ENCODE data around the gene AUTS2.

AUTS2 gene

DNA sequence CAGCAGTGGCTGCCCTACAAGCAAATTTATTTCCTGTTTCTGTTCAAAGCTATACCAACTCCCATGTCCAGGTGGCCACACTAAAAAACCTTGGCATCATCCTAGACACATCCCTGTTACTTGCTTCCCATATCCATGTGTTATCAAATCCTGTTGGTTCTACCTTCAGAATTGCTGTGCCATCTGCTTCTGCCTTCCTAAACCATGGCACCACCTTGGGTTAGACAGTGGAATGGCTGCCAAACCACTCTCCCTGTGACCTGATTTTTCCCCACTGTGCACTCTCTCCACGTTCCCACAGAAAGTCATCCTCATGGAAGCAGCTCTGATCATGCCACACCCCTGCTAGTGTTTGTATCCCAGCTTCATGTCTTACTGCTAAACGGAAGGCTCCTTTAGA, 836.1 kb downstream of the AUTS2 start:
- H3K36me3 ChIP-seq (ENCODE audit: control insufficient read depth in 5 of 5, insufficient read depth in 5 of 5, low read length in 5 of 5): peaks cover 0 to 4% (median 0%) of the 10 kb centered on the region in 5 donors
- H3K9ac ChIP-seq (ENCODE audit: low read length in 5 of 5): no peak overlapping the region
- no peaks in the 10 kb centered on the region for H3K27me3 ChIP-seq (ENCODE audit: control insufficient read depth in 5 of 5, insufficient read depth in 4 of 5, low read length in 5 of 5)
- no peaks in the 10 kb centered on the region for H3K9me3 ChIP-seq (ENCODE audit: control insufficient read depth in 5 of 5, low read length in 5 of 5)
- H3K4me1 ChIP-seq (ENCODE audit: control insufficient read depth in 5 of 5, insufficient read depth in 5 of 5, low read length in 5 of 5): no peaks in the 10 kb centered on the region
- no peak overlapping the region for H3K4me3 ChIP-seq (ENCODE audit: low read depth in 1 of 5, low read length in 5 of 5)
- no peak overlapping the region for H3K27ac ChIP-seq (ENCODE audit: low read depth, low read length)

DNA sequence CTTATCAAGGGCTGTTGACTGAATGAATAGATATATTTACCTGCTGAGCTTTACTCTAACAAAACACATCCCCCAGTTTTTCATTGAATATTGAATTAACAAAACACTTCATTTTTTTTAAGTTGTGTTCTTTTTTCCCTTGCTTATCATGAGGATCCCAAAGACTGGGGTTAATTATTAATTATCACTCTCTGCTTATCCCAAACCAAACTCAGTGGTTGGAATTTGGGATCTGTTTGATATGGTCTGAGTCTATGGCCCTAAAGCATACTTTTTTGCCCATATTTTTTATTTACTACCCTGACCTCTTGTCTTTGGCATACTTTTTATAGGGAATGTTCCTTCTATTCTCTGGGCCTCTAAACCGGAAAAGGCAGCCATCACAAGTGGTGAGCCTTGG, 836.5 kb downstream of the AUTS2 start:
- Histone ChIP-seq H3K4me1 (ENCODE audit: control insufficient read depth in 5 of 5, insufficient read depth in 5 of 5, low read length in 5 of 5) (no peaks in the 10 kb centered on the region), H3K36me3 (ENCODE audit: control insufficient read depth in 5 of 5, insufficient read depth in 5 of 5, low read length in 5 of 5) (peaks cover 0 to 4% (median 0%) of the 10 kb centered on the region in 5 donors), H3K4me3 (ENCODE audit: low read depth in 1 of 5, low read length in 5 of 5) (no peak overlapping the region), H3K27me3 (ENCODE audit: control insufficient read depth in 5 of 5, insufficient read depth in 4 of 5, low read length in 5 of 5) (no peaks in the 10 kb centered on the region), H3K27ac (ENCODE audit: low read depth, low read length) (no peak overlapping the region), H3K9me3 (ENCODE audit: control insufficient read depth in 5 of 5, low read length in 5 of 5) (no peaks in the 10 kb centered on the region), H3K9ac (ENCODE audit: low read length in 5 of 5) (no peak overlapping the region)

DNA sequence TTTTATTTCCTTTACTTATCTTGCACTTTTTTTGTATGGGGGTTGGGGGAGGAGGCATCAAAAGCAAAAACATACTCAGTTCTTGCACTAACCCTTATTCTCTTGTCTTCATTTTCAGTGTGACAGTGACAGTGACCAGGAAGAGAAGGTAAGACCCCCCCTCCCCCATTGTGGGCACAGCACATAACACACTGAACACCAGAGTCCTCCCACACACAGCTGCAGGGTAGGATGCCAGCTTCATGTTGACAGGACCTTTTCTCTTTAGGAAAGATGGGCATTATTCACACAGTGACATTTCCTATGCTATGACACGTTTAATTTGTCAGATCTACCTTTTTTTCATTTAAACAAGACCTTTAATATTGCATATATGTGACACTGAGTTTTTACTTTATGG, 837.4 kb downstream of the AUTS2 start:
- Histone ChIP-seq H3K27me3 (ENCODE audit: control insufficient read depth in 5 of 5, insufficient read depth in 4 of 5, low read length in 5 of 5) (no peaks in the 10 kb centered on the region), H3K36me3 (ENCODE audit: control insufficient read depth in 5 of 5, insufficient read depth in 5 of 5, low read length in 5 of 5) (peaks cover 0 to 4% (median 0%) of the 10 kb centered on the region in 5 donors), H3K9ac (ENCODE audit: low read length in 5 of 5) (no peak overlapping the region), H3K9me3 (ENCODE audit: control insufficient read depth in 5 of 5, low read length in 5 of 5) (no peaks in the 10 kb centered on the region), H3K4me1 (ENCODE audit: control insufficient read depth in 5 of 5, insufficient read depth in 5 of 5, low read length in 5 of 5) (no peaks in the 10 kb centered on the region), H3K4me3 (ENCODE audit: low read depth in 1 of 5, low read length in 5 of 5) (no peak overlapping the region), H3K27ac (ENCODE audit: low read depth, low read length) (no peak overlapping the region)

DNA sequence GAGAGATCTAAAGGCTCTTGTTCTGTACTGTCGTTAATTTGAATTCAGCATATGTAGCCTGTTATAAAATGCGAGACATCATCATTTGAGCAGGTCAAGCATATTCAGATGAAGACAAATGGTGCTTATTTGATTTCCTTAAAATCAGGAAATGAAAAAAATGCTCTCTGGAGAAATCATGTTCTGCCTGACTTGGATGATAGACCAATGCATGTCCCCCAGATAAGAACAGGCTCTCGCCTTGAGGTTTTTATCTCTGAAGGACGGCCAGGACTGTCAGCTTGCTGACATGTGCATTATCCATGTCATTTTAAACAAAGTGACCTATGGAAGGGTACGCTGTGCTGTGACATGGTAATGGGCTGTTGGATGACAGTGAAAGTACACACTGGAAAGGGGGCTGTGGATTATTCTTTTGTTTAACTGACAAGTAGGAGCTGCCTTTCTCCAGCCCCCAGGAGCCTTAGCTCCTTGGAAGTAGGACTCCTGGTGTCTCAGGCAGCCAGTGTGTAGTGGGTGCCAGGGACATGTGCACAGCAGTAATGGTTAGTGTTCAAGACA, 838.6 kb downstream of the AUTS2 start:
- no peak overlapping the region for H3K27ac ChIP-seq (ENCODE audit: low read depth, low read length)
- no peaks in the 10 kb centered on the region for H3K27me3 ChIP-seq (ENCODE audit: control insufficient read depth in 5 of 5, insufficient read depth in 4 of 5, low read length in 5 of 5)
- H3K9ac ChIP-seq (ENCODE audit: low read length in 5 of 5): no peak overlapping the region
- no peaks in the 10 kb centered on the region for H3K9me3 ChIP-seq (ENCODE audit: control insufficient read depth in 5 of 5, low read length in 5 of 5)
- H3K4me1 ChIP-seq (ENCODE audit: control insufficient read depth in 5 of 5, insufficient read depth in 5 of 5, low read length in 5 of 5): no peaks in the 10 kb centered on the region
- no peak overlapping the region for H3K4me3 ChIP-seq (ENCODE audit: low read depth in 1 of 5, low read length in 5 of 5)
- peaks cover 0 to 4% (median 0%) of the 10 kb centered on the region in 5 donors for H3K36me3 ChIP-seq (ENCODE audit: control insufficient read depth in 5 of 5, insufficient read depth in 5 of 5, low read length in 5 of 5)

DNA sequence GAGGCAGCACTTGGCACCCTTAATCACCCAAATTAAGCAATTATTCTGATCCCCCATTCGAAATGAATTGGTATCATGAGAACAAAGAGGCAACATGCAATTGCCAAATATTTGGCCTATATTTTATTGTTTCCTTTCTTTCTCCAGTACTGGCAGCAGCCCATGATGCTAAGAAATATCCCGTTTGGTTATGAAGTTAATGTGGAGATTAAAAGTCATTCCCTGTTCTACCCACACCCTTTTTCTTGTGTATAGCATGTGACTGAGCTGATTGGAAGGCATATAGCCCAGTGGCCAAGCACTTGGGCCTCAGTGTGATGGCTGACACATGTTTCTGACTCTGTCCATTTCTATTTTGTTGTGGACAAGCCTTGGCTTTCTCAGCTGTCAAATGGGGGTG, 841.4 kb downstream of the AUTS2 start:
- H3K27ac ChIP-seq (ENCODE audit: low read depth, low read length): no peak overlapping the region
- peaks cover 0 to 4% (median 0%) of the 10 kb centered on the region in 5 donors for H3K36me3 ChIP-seq (ENCODE audit: control insufficient read depth in 5 of 5, insufficient read depth in 5 of 5, low read length in 5 of 5)
- no peaks in the 10 kb centered on the region for H3K27me3 ChIP-seq (ENCODE audit: control insufficient read depth in 5 of 5, insufficient read depth in 4 of 5, low read length in 5 of 5)
- no peaks in the 10 kb centered on the region for H3K9me3 ChIP-seq (ENCODE audit: control insufficient read depth in 5 of 5, low read length in 5 of 5)
- no peak overlapping the region for H3K4me3 ChIP-seq (ENCODE audit: low read depth in 1 of 5, low read length in 5 of 5)
- no peak overlapping the region for H3K9ac ChIP-seq (ENCODE audit: low read length in 5 of 5)
- H3K4me1 ChIP-seq (ENCODE audit: control insufficient read depth in 5 of 5, insufficient read depth in 5 of 5, low read length in 5 of 5): no peaks in the 10 kb centered on the region

DNA sequence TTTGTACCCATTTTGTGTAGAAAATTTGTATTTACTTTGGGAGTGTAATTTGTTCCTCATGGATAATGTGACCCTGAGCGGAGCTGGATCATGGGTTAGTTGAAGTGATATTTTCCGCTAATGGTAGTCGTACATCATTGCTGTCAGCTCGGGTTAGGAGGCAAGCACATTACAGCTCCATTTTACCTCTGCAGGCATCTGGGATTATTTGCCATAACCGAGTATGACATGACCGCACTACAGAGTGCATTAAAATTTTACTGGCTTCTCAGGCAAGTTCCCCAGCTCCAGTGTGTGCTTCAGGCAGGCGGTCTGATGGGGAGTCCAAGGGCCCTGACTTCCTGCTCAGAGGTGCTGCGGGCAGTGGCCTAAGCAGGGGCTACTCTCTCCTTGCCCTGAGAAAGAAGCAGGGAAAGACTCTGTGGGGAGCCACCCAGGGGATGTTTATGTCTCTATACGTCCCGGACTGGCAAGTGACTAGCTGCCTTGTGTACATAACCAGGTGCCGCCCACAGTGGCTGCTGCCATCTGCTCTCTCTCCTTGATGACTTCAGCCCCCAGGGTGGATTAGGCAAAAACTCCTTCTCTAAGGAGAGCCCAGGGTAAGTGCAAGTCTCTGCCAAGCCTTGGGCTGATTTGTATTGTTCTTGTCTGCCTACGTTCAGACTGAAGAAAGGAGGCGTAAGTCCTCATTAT, 848.3 kb downstream of the AUTS2 start:
- no peaks in the 10 kb centered on the region for H3K4me1 ChIP-seq (ENCODE audit: control insufficient read depth in 5 of 5, insufficient read depth in 5 of 5, low read length in 5 of 5)
- H3K9me3 ChIP-seq (ENCODE audit: control insufficient read depth in 5 of 5, low read length in 5 of 5): no peaks in the 10 kb centered on the region
- no peak overlapping the region for H3K4me3 ChIP-seq (ENCODE audit: low read depth in 1 of 5, low read length in 5 of 5)
- H3K36me3 ChIP-seq (ENCODE audit: control insufficient read depth in 5 of 5, insufficient read depth in 5 of 5, low read length in 5 of 5): no peaks in the 10 kb centered on the region
- H3K9ac ChIP-seq (ENCODE audit: low read length in 5 of 5): no peak overlapping the region
- H3K27ac ChIP-seq (ENCODE audit: low read depth, low read length): no peak overlapping the region
- H3K27me3 ChIP-seq (ENCODE audit: control insufficient read depth in 5 of 5, insufficient read depth in 4 of 5, low read length in 5 of 5): no peaks in the 10 kb centered on the region

DNA sequence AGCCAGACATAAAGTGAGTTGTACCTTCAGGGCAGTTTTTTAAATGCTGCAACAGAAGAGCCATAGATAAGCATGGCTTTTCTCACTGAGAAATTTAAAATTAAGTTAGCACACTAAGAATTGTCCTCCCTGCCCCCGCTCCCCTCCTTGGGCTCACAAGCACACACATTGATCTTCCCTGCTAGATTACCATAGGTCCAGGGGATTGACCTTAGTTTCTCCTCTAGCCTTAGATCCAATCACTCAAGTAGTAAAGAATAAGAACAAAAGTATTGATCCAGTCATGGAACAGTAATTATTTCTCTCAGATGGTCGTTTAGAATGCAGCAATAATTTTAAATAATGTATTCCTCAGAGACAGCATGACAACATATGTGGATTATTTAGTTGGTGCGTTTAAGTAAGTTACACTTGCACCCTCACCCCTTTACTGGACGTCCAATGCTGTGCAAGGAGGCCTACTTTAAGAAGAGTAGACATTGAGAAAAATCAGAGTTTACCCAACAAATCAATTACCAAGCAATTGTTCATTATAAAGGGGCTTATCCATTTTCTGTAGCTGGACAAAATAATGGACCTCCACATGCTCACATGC, 850.1 kb downstream of the AUTS2 start:
- no peaks in the 10 kb centered on the region for H3K36me3 ChIP-seq (ENCODE audit: control insufficient read depth in 5 of 5, insufficient read depth in 5 of 5, low read length in 5 of 5)

DNA sequence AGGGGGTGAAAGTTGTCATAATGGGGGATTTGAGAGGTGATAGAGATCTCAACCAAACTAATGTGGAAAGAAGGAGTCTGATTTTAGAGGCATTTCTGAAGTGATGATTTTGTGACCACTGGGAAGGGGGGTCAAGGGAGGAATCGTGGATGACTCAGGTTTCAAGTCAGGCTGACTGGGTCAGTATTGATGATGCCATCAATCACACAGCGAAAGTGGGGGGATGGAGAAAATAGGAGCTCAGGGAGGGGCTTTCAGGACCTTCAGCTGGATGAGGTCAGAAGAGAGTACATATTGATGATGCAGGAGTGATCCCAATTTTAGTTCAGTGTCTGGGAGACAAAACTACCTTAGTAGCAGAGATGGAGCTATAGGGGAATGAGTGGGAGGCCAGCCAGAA, 852.5 kb downstream of the AUTS2 start:
- no peaks in the 10 kb centered on the region for H3K27me3 ChIP-seq (ENCODE audit: control insufficient read depth in 5 of 5, insufficient read depth in 4 of 5, low read length in 5 of 5)
- H3K4me3 ChIP-seq (ENCODE audit: low read depth in 1 of 5, low read length in 5 of 5): no peak overlapping the region
- H3K36me3 ChIP-seq (ENCODE audit: control insufficient read depth in 5 of 5, insufficient read depth in 5 of 5, low read length in 5 of 5): no peaks in the 10 kb centered on the region
- H3K27ac ChIP-seq (ENCODE audit: low read depth, low read length): no peak overlapping the region
- H3K9ac ChIP-seq (ENCODE audit: low read length in 5 of 5): no peak overlapping the region
- no peaks in the 10 kb centered on the region for H3K9me3 ChIP-seq (ENCODE audit: control insufficient read depth in 5 of 5, low read length in 5 of 5)
- no peaks in the 10 kb centered on the region for H3K4me1 ChIP-seq (ENCODE audit: control insufficient read depth in 5 of 5, insufficient read depth in 5 of 5, low read length in 5 of 5)

More for the DNA sequence above, 850.1 kb downstream of the AUTS2 start:
- Histone ChIP-seq H3K4me3 (ENCODE audit: low read depth in 1 of 5, low read length in 5 of 5) (no peak overlapping the region), H3K27ac (ENCODE audit: low read depth, low read length) (no peak overlapping the region), H3K9ac (ENCODE audit: low read length in 5 of 5) (no peak overlapping the region), H3K27me3 (ENCODE audit: control insufficient read depth in 5 of 5, insufficient read depth in 4 of 5, low read length in 5 of 5) (no peaks in the 10 kb centered on the region), H3K4me1 (ENCODE audit: control insufficient read depth in 5 of 5, insufficient read depth in 5 of 5, low read length in 5 of 5) (no peaks in the 10 kb centered on the region), H3K9me3 (ENCODE audit: control insufficient read depth in 5 of 5, low read length in 5 of 5) (no peaks in the 10 kb centered on the region)

DNA sequence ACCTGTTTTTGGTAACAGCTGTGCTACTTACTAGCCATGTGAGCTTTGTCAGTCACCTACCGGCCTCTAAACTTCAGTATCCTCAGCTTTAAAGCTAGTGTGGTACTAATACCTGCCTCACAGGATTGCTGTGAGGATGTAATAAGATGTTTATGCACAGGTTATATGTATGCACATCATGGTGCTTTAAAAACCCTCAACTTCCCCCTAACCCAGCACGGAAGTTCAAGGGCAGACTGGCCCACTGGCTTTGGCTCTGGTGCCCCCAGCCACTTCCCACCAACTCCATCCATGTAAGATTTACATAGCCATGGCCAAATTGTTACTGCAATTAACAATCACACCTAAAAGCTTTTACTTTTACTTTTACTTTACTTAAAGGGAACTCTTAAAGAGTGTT, 857.6 kb downstream of the AUTS2 start:
- H3K36me3 ChIP-seq (ENCODE audit: control insufficient read depth in 5 of 5, insufficient read depth in 5 of 5, low read length in 5 of 5): no peaks in the 10 kb centered on the region
- H3K4me3 ChIP-seq (ENCODE audit: low read depth in 1 of 5, low read length in 5 of 5): no peak overlapping the region
- no peaks in the 10 kb centered on the region for H3K9me3 ChIP-seq (ENCODE audit: control insufficient read depth in 5 of 5, low read length in 5 of 5)
- H3K27ac ChIP-seq (ENCODE audit: low read depth, low read length): no peak overlapping the region
- no peak overlapping the region for H3K9ac ChIP-seq (ENCODE audit: low read length in 5 of 5)
- no peaks in the 10 kb centered on the region for H3K27me3 ChIP-seq (ENCODE audit: control insufficient read depth in 5 of 5, insufficient read depth in 4 of 5, low read length in 5 of 5)
- H3K4me1 ChIP-seq (ENCODE audit: control insufficient read depth in 5 of 5, insufficient read depth in 5 of 5, low read length in 5 of 5): peaks cover 0 to 12% (median 8%) of the 10 kb centered on the region in 5 donors

DNA sequence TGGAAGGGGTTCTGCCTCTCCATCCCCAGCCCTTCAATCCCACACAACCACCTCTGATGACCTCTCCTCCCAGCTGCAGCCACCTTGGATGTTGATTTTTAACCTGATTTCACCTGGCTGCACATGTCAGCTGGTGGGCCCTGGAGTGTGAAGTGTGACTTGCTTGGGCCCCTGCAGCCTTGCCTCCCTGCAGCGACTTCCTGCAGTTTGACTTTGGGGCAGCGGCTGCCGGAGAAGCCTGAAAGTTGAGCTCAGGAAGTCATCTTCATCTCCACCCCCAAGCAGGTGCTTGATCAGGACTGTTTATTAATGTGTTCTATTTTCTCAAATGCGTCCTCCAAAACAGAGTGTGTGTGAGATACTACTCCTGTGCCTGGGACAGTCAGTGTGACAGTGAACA, 858.4 kb downstream of the AUTS2 start:
- Histone ChIP-seq H3K27me3 (ENCODE audit: control insufficient read depth in 5 of 5, insufficient read depth in 4 of 5, low read length in 5 of 5) (no peaks in the 10 kb centered on the region), H3K9me3 (ENCODE audit: control insufficient read depth in 5 of 5, low read length in 5 of 5) (no peaks in the 10 kb centered on the region), H3K4me3 (ENCODE audit: low read depth in 1 of 5, low read length in 5 of 5) (no peak overlapping the region), H3K9ac (ENCODE audit: low read length in 5 of 5) (no peak overlapping the region), H3K36me3 (ENCODE audit: control insufficient read depth in 5 of 5, insufficient read depth in 5 of 5, low read length in 5 of 5) (no peaks in the 10 kb centered on the region), H3K27ac (ENCODE audit: low read depth, low read length) (no peak overlapping the region), H3K4me1 (ENCODE audit: control insufficient read depth in 5 of 5, insufficient read depth in 5 of 5, low read length in 5 of 5) (peaks cover 0 to 12% (median 8%) of the 10 kb centered on the region in 5 donors)
